Parathyroid adenoma (tissue), 2 donors: Measurements from ENCODE around the gene CCNJL.
A peak's percentile ranks its signal among the peaks of the same experiment; 100 is the strongest.

Experiments
- H2AFZ ChIP-seq: fragments of 300-600 bp; sonication (generic); one replicate; pipeline ENCODE4 v1.7.0; 2017; ENCODE audit warnings: antibody characterized with exemption, mild to moderate bottlenecking
- H3K27ac ChIP-seq: fragments of 300-600 bp; sonication (generic); one replicate; pipeline ENCODE4 v1.7.0; 2017
- H3K27me3 ChIP-seq: fragments of 300-600 bp; sonication (generic); one replicate; pipeline ENCODE4 v1.7.0; 2017; ENCODE audit warnings: low read length; ENCODE audit not compliant: control insufficient read depth, insufficient read depth
- H3K36me3 ChIP-seq: fragments of 300-600 bp; sonication (generic); one replicate; pipeline ENCODE4 v1.7.0; 2017; ENCODE audit warnings: low read length; ENCODE audit not compliant: control insufficient read depth, insufficient read depth
- H3K4me1 ChIP-seq: fragments of 300-600 bp; sonication (generic); one replicate; pipeline ENCODE4 v1.7.0; 2017; ENCODE audit warnings: control low read depth
- H3K4me2 ChIP-seq: fragments of 300-600 bp; sonication (generic); one replicate; pipeline ENCODE4 v1.7.0; 2017; ENCODE audit warnings: low read length
- H3K4me3 ChIP-seq: fragments of 300-600 bp; sonication (generic); one replicate; pipeline ENCODE4 v1.7.0; 2017; ENCODE audit warnings: low read depth, low read length
- H3K79me2 ChIP-seq: fragments of 300-600 bp; sonication (generic); one replicate; pipeline ENCODE4 v1.7.0; 2017; ENCODE audit warnings: control low read depth
- H3K9ac ChIP-seq: fragments of 300-600 bp; sonication (generic); one replicate; pipeline ENCODE4 v1.7.0; 2017; ENCODE audit warnings: mild to moderate bottlenecking
- H3K9me3 ChIP-seq: fragments of 300-600 bp; sonication (generic); one replicate; pipeline ENCODE4 v1.7.0; 2017; ENCODE audit warnings: low read length; ENCODE audit not compliant: control insufficient read depth
- CTCF ChIP-seq: fragments of 300-600 bp; sonication (generic); IDR thresholded peaks from one replicate; pipeline ENCODE4 v1.7.0; 2017; ENCODE audit warnings: antibody characterized with exemption, mild to moderate bottlenecking
- donor health status: primary hyperparathyroidism.

The CCNJL gene

GRCh38 chr5:160290751-160291150, 21.6 kb downstream of the CCNJL start:
- Histone ChIP-seq H3K79me2 (no peaks in the 10 kb centered on the region), H3K4me3 (no peak overlapping the region), H3K36me3 (no peaks in the 10 kb centered on the region), H3K4me2 (no peak overlapping the region), H3K4me1 (no peaks in the 10 kb centered on the region), H3K9me3 (no peaks in the 10 kb centered on the region), H2AFZ (no peak overlapping the region), H3K27me3 (no peaks in the 10 kb centered on the region), H3K9ac (no peak overlapping the region), H3K27ac (no peak overlapping the region)
- TF ChIP-seq CTCF, result no peak

GRCh38 chr5:160289721-160290120, 22.6 kb downstream of the CCNJL start:
- Histone ChIP-seq H3K36me3 (no peaks in the 10 kb centered on the region), H3K4me1 (no peaks in the 10 kb centered on the region), H3K4me3 (no peak overlapping the region), H3K27me3 (no peaks in the 10 kb centered on the region), H3K4me2 (no peak overlapping the region), H3K9ac (no peak overlapping the region), H2AFZ (peak overlapping the region; percentile 62), H3K79me2 (no peaks in the 10 kb centered on the region), H3K27ac (no peak overlapping the region), H3K9me3 (no peaks in the 10 kb centered on the region)
- TF ChIP-seq CTCF, result no peak

- H3K4me3 ChIP-seq, result no peak overlapping the region
- no peaks in the 10 kb centered on the region for H3K36me3 ChIP-seq
- no peak overlapping the region for H3K4me2 ChIP-seq
- no peak overlapping the region for H3K9ac ChIP-seq
- no peaks in the 10 kb centered on the region for H3K27me3 ChIP-seq
- TF ChIP-seq CTCF, result no peak
- peak overlapping the region; percentile 62 for H2AFZ ChIP-seq
- no peaks in the 10 kb centered on the region for H3K4me1 ChIP-seq
- no peak overlapping the region for H3K27ac ChIP-seq
- no peaks in the 10 kb centered on the region for H3K79me2 ChIP-seq
- no peaks in the 10 kb centered on the region for H3K9me3 ChIP-seq
These were observed 23.1 kb downstream of the CCNJL start for GRCh38 chr5:160289356-160289651.

- no peaks in the 10 kb centered on the region for H3K9me3 ChIP-seq
- no peak overlapping the region for H2AFZ ChIP-seq
- no peaks in the 10 kb centered on the region for H3K79me2 ChIP-seq
- no peak overlapping the region for H3K27ac ChIP-seq
- no peaks in the 10 kb centered on the region for H3K27me3 ChIP-seq
- no peak overlapping the region for H3K4me2 ChIP-seq
- H3K4me3 ChIP-seq, result no peak overlapping the region
- TF ChIP-seq CTCF, result no peak
- H3K36me3 ChIP-seq, result no peaks in the 10 kb centered on the region
- H3K4me1 ChIP-seq, result no peaks in the 10 kb centered on the region
- H3K9ac ChIP-seq, result no peak overlapping the region
These were observed 24.8 kb downstream of the CCNJL start for GRCh38 chr5:160287378-160288051.

GRCh38 chr5:160286947-160287346, 25.4 kb downstream of the CCNJL start:
- no peak for TF ChIP-seq CTCF
- Histone ChIP-seq H3K27me3 (no peaks in the 10 kb centered on the region), H3K4me2 (no peak overlapping the region), H3K4me1 (no peaks in the 10 kb centered on the region), H3K27ac (no peak overlapping the region), H2AFZ (no peak overlapping the region), H3K79me2 (no peaks in the 10 kb centered on the region), H3K9me3 (no peaks in the 10 kb centered on the region), H3K9ac (no peak overlapping the region), H3K4me3 (no peak overlapping the region), H3K36me3 (no peaks in the 10 kb centered on the region)
